Tibial artery (tissue), 4 donors: ENCODE results near the gene TMEM81.
A peak's percentile ranks its signal among the peaks of the same experiment; 100 is the strongest.

Experiments
- DNase-seq, 2 donors: peaks; one replicate each; pipeline ENCODE4 v3.0.0-alpha.2; 2019
- H3K27ac ChIP-seq, 2 donors: fragments of 200-600 bp; sonication (generic) in 1 of 2; 1 replicate in 1 of 2; 2 replicates in 1 of 2; pipeline ENCODE4 v1.5.1; 2018 to 2019; ENCODE audit warnings: mild to moderate bottlenecking in 1 of 2
- H3K27me3 ChIP-seq, 2 donors: fragments of 200-600 bp; sonication (generic) in 1 of 2; one replicate each; pipeline versions ENCODE4 v1.5.1 to v1.6.0; 2016 to 2019
- H3K36me3 ChIP-seq, 3 donors: fragments of 200-600 bp; sonication (generic) in 2 of 3; one replicate each; pipeline ENCODE4 v1.5.1; 2016 to 2019; ENCODE audit warnings: mild to moderate bottlenecking in 2 of 3
- H3K4me1 ChIP-seq, 4 donors: fragments of 200-600 bp; sonication (generic) in 2 of 4; 1 replicate in 3 of 4; 2 replicates in 1 of 4; pipeline ENCODE4 v1.5.1; 2016 to 2019
- H3K4me3 ChIP-seq, 2 donors: fragments of 200-600 bp; sonication (generic) in 1 of 2; 1 replicate in 1 of 2; 2 replicates in 1 of 2; pipeline ENCODE4 v1.5.1; 2018 to 2019; ENCODE audit warnings: mild to moderate bottlenecking in 2 of 2
- H3K9me3 ChIP-seq, 3 donors: fragments of 200-600 bp; sonication (generic) in 1 of 3; one replicate each; pipeline ENCODE4 v1.5.1; 2016 to 2019
- CTCF ChIP-seq, 2 experiments: fragments of 200-600 bp in 1 of 2; fragments of 450-650 bp in 1 of 2; IDR thresholded peaks; one replicate each; pipeline ENCODE4 v1.5.1; 2017 to 2019; ENCODE audit warnings: antibody characterized with exemption in 2 of 2, mild to moderate bottlenecking in 1 of 2, moderate library complexity in 1 of 2
- intact Hi-C: fragments of 100-400 bp; cut with DNase I; formaldehyde crosslinking; loops from one replicate; pipeline ENCODE4 v1.15.0; 2023; ENCODE audit warnings: low total_unique reads

Gene TMEM81

GRCh38 chr1:205122489-205122882 is 38.2 kb upstream of the TMEM81 start:
- Histone ChIP-seq H3K27me3 (no peaks in the 10 kb centered on the region), H3K9me3 (no peaks in the 10 kb centered on the region), H3K4me1 (peaks cover 0 to 36% (median 25%) of the 10 kb centered on the region in 4 donors), H3K36me3 (peaks cover 7 to 10% (median 7%) of the 10 kb centered on the region in 3 donors), H3K4me3 (peak overlapping the region; percentile 76 to 96), H3K27ac (peak overlapping the region; percentile 87 to 92)
- no peak for TF ChIP-seq CTCF (IDR thresholded peaks at IDR 0.05)
- intact Hi-C loops = loop anchor here (1.0 to 5.0 kb wide), 2 partner anchors 89 to 135 kb away; partner anchors contain the start of gene DSTYK
- no peak for DNase-seq

- DNase-seq = peak; percentile 94 to 97
- intact Hi-C loops = loop anchor here (1.0 to 5.0 kb wide), 2 partner anchors 89 to 135 kb away; partner anchors contain the start of gene DSTYK
- H3K27ac ChIP-seq = peak within 1 kb of the TSS; percentile 87 to 92
- peaks cover 7 to 13% (median 10%) of the 10 kb centered on the region in 3 donors for H3K36me3 ChIP-seq
- no peaks in the 10 kb centered on the region for H3K27me3 ChIP-seq
- peak within 1 kb of the TSS; percentile 76 to 96 for H3K4me3 ChIP-seq
- H3K4me1 ChIP-seq = peaks cover 0 to 36% (median 25%) of the 10 kb centered on the region in 4 donors
- TF ChIP-seq CTCF (IDR thresholded peaks at IDR 0.05) = peak; percentile 30 to 55
- no peaks in the 10 kb centered on the region for H3K9me3 ChIP-seq
These were observed 37.6 kb upstream of the TMEM81 start, which contains the start of gene RBBP5 for GRCh38 chr1:205121660-205122488. TSS of gene RBBP5 (minus strand) at chr1:205121978. CDS start at chr1:205121873, 105 bp downstream.

- DNase-seq = no peak
- H3K4me3 ChIP-seq = no peak overlapping the region
- H3K27ac ChIP-seq = no peak overlapping the region
- peaks cover 0 to 36% (median 25%) of the 10 kb centered on the region in 4 donors for H3K4me1 ChIP-seq
- no peak for TF ChIP-seq CTCF (IDR thresholded peaks at IDR 0.05)
- peaks cover 13 to 39% (median 21%) of the 10 kb centered on the region in 3 donors for H3K36me3 ChIP-seq
- H3K27me3 ChIP-seq = no peaks in the 10 kb centered on the region
- H3K9me3 ChIP-seq = no peaks in the 10 kb centered on the region
- intact Hi-C loops = no loop called here
These were observed 34.5 kb upstream of the TMEM81 start for GRCh38 chr1:205118752-205119151.

- intact Hi-C loops = no loop called here
- no peak for TF ChIP-seq CTCF (IDR thresholded peaks at IDR 0.05)
- Histone ChIP-seq H3K4me3 (no peak overlapping the region), H3K9me3 (no peaks in the 10 kb centered on the region), H3K27ac (no peak overlapping the region), H3K4me1 (no peaks in the 10 kb centered on the region), H3K27me3 (no peaks in the 10 kb centered on the region), H3K36me3 (peaks cover 27 to 87% (median 39%) of the 10 kb centered on the region in 3 donors)
- DNase-seq = no peak
These were observed 27.1 kb upstream of the TMEM81 start for GRCh38 chr1:205111354-205111753.

GRCh38 chr1:205109711-205110110 is 25.5 kb upstream of the TMEM81 start:
- no peaks in the 10 kb centered on the region for H3K9me3 ChIP-seq
- H3K27me3 ChIP-seq = no peaks in the 10 kb centered on the region
- no peaks in the 10 kb centered on the region for H3K4me1 ChIP-seq
- H3K36me3 ChIP-seq = peaks cover 38 to 93% (median 53%) of the 10 kb centered on the region in 3 donors
- no peak for TF ChIP-seq CTCF (IDR thresholded peaks at IDR 0.05)
- intact Hi-C loops = no loop called here
- DNase-seq = no peak
- no peak overlapping the region for H3K27ac ChIP-seq
- no peak overlapping the region for H3K4me3 ChIP-seq
